MM.1S (cell line): ENCODE measurements around the gene BCR.

Experiments
- EZH2 ChIP-seq: fragments of 300-600 bp; sonication (generic); optimal IDR thresholded peaks from 2 replicates; pipeline ENCODE3; 2017; ENCODE audit warnings: low read depth, mild to moderate bottlenecking, antibody characterized with exemption, low read length, mixed read lengths
- EZH2phosphoT487 ChIP-seq: fragments of 300-600 bp; sonication (generic); IDR thresholded peaks from 2 replicates; pipeline ENCODE4 v1.6.1; 2018; ENCODE audit warnings: antibody characterized with exemption, low read length
- TF ChIP-seq, protein P1 (sequence below): fragments of 300-600 bp; sonication (generic); IDR thresholded peaks from 2 replicates; pipeline ENCODE4 v1.5.1; 2016; ENCODE audit warnings: antibody characterized with exemption, low read length, mixed read lengths

DNA sequence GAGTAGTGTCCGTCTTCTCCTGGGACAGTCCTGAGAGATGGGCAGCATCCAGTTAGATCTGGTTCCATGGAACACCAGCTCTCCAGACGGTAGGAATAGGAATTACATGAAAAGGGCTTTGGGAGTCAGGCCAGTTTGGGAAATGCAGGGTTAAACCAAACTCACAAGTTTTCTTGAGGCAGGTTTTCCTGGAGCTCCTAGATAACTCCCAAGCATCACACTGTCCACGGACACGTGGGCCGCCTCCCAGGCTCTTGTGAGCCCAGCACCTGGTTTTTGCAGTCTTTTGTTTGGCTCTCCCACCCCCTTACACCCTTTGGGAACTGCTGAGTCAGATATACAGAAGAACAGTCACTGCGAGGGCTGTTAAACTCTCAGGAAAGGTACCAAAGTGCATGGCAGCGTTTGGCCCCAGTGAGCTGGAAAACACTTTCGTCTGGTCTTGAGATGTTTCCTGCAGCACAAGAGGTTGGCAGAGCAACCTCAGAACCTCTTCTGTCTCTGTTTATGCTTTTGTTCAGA, 90.0 kb downstream of the BCR start:
- TF ChIP-seq, protein P1, sequence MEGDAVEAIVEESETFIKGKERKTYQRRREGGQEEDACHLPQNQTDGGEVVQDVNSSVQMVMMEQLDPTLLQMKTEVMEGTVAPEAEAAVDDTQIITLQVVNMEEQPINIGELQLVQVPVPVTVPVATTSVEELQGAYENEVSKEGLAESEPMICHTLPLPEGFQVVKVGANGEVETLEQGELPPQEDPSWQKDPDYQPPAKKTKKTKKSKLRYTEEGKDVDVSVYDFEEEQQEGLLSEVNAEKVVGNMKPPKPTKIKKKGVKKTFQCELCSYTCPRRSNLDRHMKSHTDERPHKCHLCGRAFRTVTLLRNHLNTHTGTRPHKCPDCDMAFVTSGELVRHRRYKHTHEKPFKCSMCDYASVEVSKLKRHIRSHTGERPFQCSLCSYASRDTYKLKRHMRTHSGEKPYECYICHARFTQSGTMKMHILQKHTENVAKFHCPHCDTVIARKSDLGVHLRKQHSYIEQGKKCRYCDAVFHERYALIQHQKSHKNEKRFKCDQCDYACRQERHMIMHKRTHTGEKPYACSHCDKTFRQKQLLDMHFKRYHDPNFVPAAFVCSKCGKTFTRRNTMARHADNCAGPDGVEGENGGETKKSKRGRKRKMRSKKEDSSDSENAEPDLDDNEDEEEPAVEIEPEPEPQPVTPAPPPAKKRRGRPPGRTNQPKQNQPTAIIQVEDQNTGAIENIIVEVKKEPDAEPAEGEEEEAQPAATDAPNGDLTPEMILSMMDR: no peak
- TF ChIP-seq EZH2 (no peak), EZH2phosphoT487 (no peak)
